Motor neuron (in vitro differentiated cells): ENCODE data around the gene SLC4A11. TPM values are rescaled to one million over a fixed set of nuclear protein-coding genes. Genes with fewer than 3 reads are reported as not detected.

Source experiments
- ATAC-seq, 8 experiments: fragments of 200-7000 bp; cut with Tn5 transposase; replicated peaks in 6 of 8; 2 replicates each; pipeline ENCODE4 v1.8.0; 2021; ENCODE audit warnings: mild to moderate bottlenecking in 8 of 8, moderate library complexity in 8 of 8
- H3K27ac ChIP-seq, 2 donors: fragments of 250-450 bp; sonication (Bioruptor Pico); 2 replicates each; pipeline ENCODE4 v1.9.0; 2021; ENCODE audit warnings: antibody characterized with exemption in 2 of 2, mild to moderate bottlenecking in 2 of 2, moderate library complexity in 1 of 2
- H3K4me1 ChIP-seq, 2 donors: fragments of 250-450 bp; sonication (Bioruptor Pico); replicated peaks in 1 of 2; 2 replicates each; pipeline ENCODE4 v1.6.1; 2021; ENCODE audit warnings: antibody characterized with exemption in 2 of 2, mild to moderate bottlenecking in 2 of 2, moderate library complexity in 1 of 2
- H3K4me3 ChIP-seq, 5 donors: fragments of 250-450 bp; sonication (Bioruptor Pico); 2 replicates each; pipeline ENCODE4 v1.9.0; 2021; ENCODE audit warnings: antibody characterized with exemption in 5 of 5, mild to moderate bottlenecking in 5 of 5, moderate library complexity in 4 of 5
- WGBS, 10 experiments: fragments of 450-650 bp; shearing (Covaris generic); methylation state at CpG; one replicate each; pipeline ENCODE4 v1.0.0; 2022; 5-methylcytosine and 5-hydroxymethylcytosine counted together
- in situ Hi-C, 9 experiments: fragments of 400-800 bp; cut with MboI; loops; one replicate each; pipeline ENCODE4 v1.15.0; 2021; ENCODE audit warnings: low sequenced_read_pairs in 9 of 9, low pct_unique_long_range_greater_than_20kb in 2 of 9; ENCODE audit not compliant: unreplicated experiment in 9 of 9
- total RNA-seq, 8 experiments: library from RNA; unstranded; fragments of 300-600 nt; gene quantifications; 2 replicates each; pipeline versions ENCODE4 v1.2.3 to v1.2.4, GENCODE V29; 2022

The SLC4A11 gene
- 10 to 100 TPM in 3 of 8 experiments, 1 to 10 TPM in 1, under 1 TPM in 4; 0.05 to 19.6 (median 1.3) TPM for total RNA-seq

- WGBS, 10 experiments, result 0 to 10% (median 0%) methylated on average over 2 to 12 of the region's 107 CpGs; no CpG with 5 or more reads in 6 of the 10 experiments
- in situ Hi-C loops, result no loop called here
- no peak within 1 kb of the TSS for H3K27ac ChIP-seq
- peaks cover 0 to 2% of the 10 kb centered on the region in 2 donors for H3K4me1 ChIP-seq
- H3K4me3 ChIP-seq, result peak within 1 kb of the TSS; percentile 41 to 49 (median 44)
- ATAC-seq, result peak; percentile 77 to 91 (median 87)
Measured at GRCh38 chr20:3239026-3239866, at the start of gene SLC4A11. SLC4A11 (minus strand) TSS chr20:3239190; CDS start chr20:3239137, 53 bp downstream.

GRCh38 chr20:3283222-3283820, 44.3 kb upstream of the SLC4A11 start:
- 80 to 100% (median 91%) methylated on average over 1 to 7 of the region's 7 CpGs; no CpG with 5 or more reads in 5 of the 10 experiments for WGBS, 10 experiments
- Histone ChIP-seq H3K27ac (no peak overlapping the region), H3K4me3 (no peak overlapping the region), H3K4me1 (no peaks in the 10 kb centered on the region)
- in situ Hi-C loops, result no loop called here
- ATAC-seq, result peak in 1 of 8 experiments; percentile 17

- H3K27ac ChIP-seq, result no peak overlapping the region
- no peaks in the 10 kb centered on the region for H3K4me1 ChIP-seq
- no peak for ATAC-seq
- WGBS, 10 experiments, result 68 to 97% (median 87%) methylated on average over 2 to 6 of the region's 6 CpGs
- H3K4me3 ChIP-seq, result no peak overlapping the region
- in situ Hi-C loops, result no loop called here
Measured at GRCh38 chr20:3282271-3283221, 43.6 kb upstream of the SLC4A11 start.

- ATAC-seq, result no peak
- in situ Hi-C loops, result no loop called here
- no peak overlapping the region for H3K27ac ChIP-seq
- no peak overlapping the region for H3K4me3 ChIP-seq
- no peaks in the 10 kb centered on the region for H3K4me1 ChIP-seq
Measured at GRCh38 chr20:3281437-3281836, 42.4 kb upstream of the SLC4A11 start.

GRCh38 chr20:3279761-3280160, 40.8 kb upstream of the SLC4A11 start:
- H3K4me1 ChIP-seq, result no peaks in the 10 kb centered on the region
- in situ Hi-C loops, result no loop called here
- H3K27ac ChIP-seq, result no peak overlapping the region
- H3K4me3 ChIP-seq, result no peak overlapping the region
- no peak for ATAC-seq
- 90 to 100% (median 100%) methylated on average over 1 of the region's 1 CpG; no CpG with 5 or more reads in 5 of the 10 experiments for WGBS, 10 experiments

- Histone ChIP-seq H3K4me3 (no peak overlapping the region), H3K4me1 (no peaks in the 10 kb centered on the region), H3K27ac (no peak overlapping the region)
- WGBS, 10 experiments, result 20 to 100% (median 83%) methylated on average over 1 to 5 of the region's 7 CpGs; no CpG with 5 or more reads in 2 of the 10 experiments
- in situ Hi-C loops, result no loop called here
- ATAC-seq, result peak in 1 of 8 experiments; percentile 95
Measured at GRCh38 chr20:3277686-3278465, 38.9 kb upstream of the SLC4A11 start.

- in situ Hi-C loops, result no loop called here
- H3K27ac ChIP-seq, result no peak overlapping the region
- ATAC-seq, result peak in 4 of 8 experiments; percentile 21 to 86 (median 80)
- H3K4me3 ChIP-seq, result no peak overlapping the region
- H3K4me1 ChIP-seq, result no peaks in the 10 kb centered on the region
- WGBS, 10 experiments, result 20 to 83% (median 40%) methylated on average over 1 of the region's 1 CpG; no CpG with 5 or more reads in 5 of the 10 experiments
Measured at GRCh38 chr20:3276680-3277015, 37.7 kb upstream of the SLC4A11 start.

GRCh38 chr20:3275966-3276679, 37.1 kb upstream of the SLC4A11 start:
- Histone ChIP-seq H3K4me3 (no peak overlapping the region), H3K27ac (no peak overlapping the region), H3K4me1 (no peaks in the 10 kb centered on the region)
- WGBS, 10 experiments, result 90 to 100% (median 100%) methylated on average over 1 to 2 of the region's 2 CpGs; no CpG with 5 or more reads in 5 of the 10 experiments
- in situ Hi-C loops, result no loop called here
- ATAC-seq, result peak in 1 of 8 experiments; percentile 24

GRCh38 chr20:3275064-3275935, 36.3 kb upstream of the SLC4A11 start:
- H3K27ac ChIP-seq, result no peak overlapping the region
- no peak for ATAC-seq
- H3K4me3 ChIP-seq, result no peak overlapping the region
- 73 to 100% (median 93%) methylated on average over 1 to 5 of the region's 5 CpGs; no CpG with 5 or more reads in 3 of the 10 experiments for WGBS, 10 experiments
- in situ Hi-C loops, result no loop called here
- no peaks in the 10 kb centered on the region for H3K4me1 ChIP-seq

- Histone ChIP-seq H3K27ac (no peak overlapping the region), H3K4me1 (no peaks in the 10 kb centered on the region), H3K4me3 (no peak overlapping the region)
- 94 to 100% (median 95%) methylated on average over 1 to 3 of the region's 4 CpGs; no CpG with 5 or more reads in 5 of the 10 experiments for WGBS, 10 experiments
- ATAC-seq, result no peak
- in situ Hi-C loops, result no loop called here
Measured at GRCh38 chr20:3273371-3273770, 34.4 kb upstream of the SLC4A11 start.

- Histone ChIP-seq H3K4me1 (no peaks in the 10 kb centered on the region), H3K27ac (no peak overlapping the region), H3K4me3 (no peak overlapping the region)
- WGBS, 10 experiments, result 60 to 100% (median 100%) methylated on average over 1 to 3 of the region's 4 CpGs; no CpG with 5 or more reads in 2 of the 10 experiments
- in situ Hi-C loops, result no loop called here
- ATAC-seq, result no peak
Measured at GRCh38 chr20:3270051-3270450, 31.1 kb upstream of the SLC4A11 start.
